ENCODE results near the gene EXOC5. TPM values are rescaled to one million over a fixed set of nuclear protein-coding genes. Genes with fewer than 3 reads are reported as not detected.
"Not testable (repeated sequence)": the region's sequence is repeated elsewhere in the genome, so short reads cannot be mapped to it uniquely, and the experiment has no call there.

EXOC5 gene
- total RNA-seq, 1 donor from 2014 or later = 88.6 TPM

- DNase-seq (ENCODE audit: low spot score) = no peak
Measured at GRCh38 chr14:57259672-57260071, 9.0 kb downstream of the EXOC5 start.

- not testable (repeated sequence) for DNase-seq (ENCODE audit: low spot score)
Measured at GRCh38 chr14:57258221-57258620, 10.5 kb downstream of the EXOC5 start.

GRCh38 chr14:57254884-57255283, 13.8 kb downstream of the EXOC5 start:
- DNase-seq (ENCODE audit: low spot score) = no peak

GRCh38 chr14:57246933-57247657, 21.6 kb downstream of the EXOC5 start:
- no peak for DNase-seq (ENCODE audit: low spot score)

- no peak for DNase-seq (ENCODE audit: low spot score)
Measured at GRCh38 chr14:57245941-57246340, 22.8 kb downstream of the EXOC5 start.

GRCh38 chr14:57244106-57244505, 24.6 kb downstream of the EXOC5 start:
- peak; percentile 8 for DNase-seq (ENCODE audit: low spot score)

- no peak for DNase-seq (ENCODE audit: low spot score)
Measured at GRCh38 chr14:57243320-57243719, 25.4 kb downstream of the EXOC5 start.

GRCh38 chr14:57240115-57240514, 28.6 kb downstream of the EXOC5 start:
- DNase-seq (ENCODE audit: low spot score) = not testable (repeated sequence)

GRCh38 chr14:57232006-57232405, 36.7 kb downstream of the EXOC5 start:
- no peak for DNase-seq (ENCODE audit: low spot score)

GRCh38 chr14:57228320-57228719, 40.4 kb downstream of the EXOC5 start:
- DNase-seq (ENCODE audit: low spot score) = not testable (repeated sequence)

GRCh38 chr14:57227083-57227482, 41.6 kb downstream of the EXOC5 start:
- no peak for DNase-seq (ENCODE audit: low spot score)

- no peak for DNase-seq (ENCODE audit: low spot score)
Measured at GRCh38 chr14:57221931-57222330, 46.8 kb downstream of the EXOC5 start.

- DNase-seq (ENCODE audit: low spot score) = no peak
Measured at GRCh38 chr14:57212919-57213318, 55.8 kb downstream of the EXOC5 start.

- peak; percentile 5 for DNase-seq (ENCODE audit: low spot score)
Measured at GRCh38 chr14:57209561-57209960, 59.1 kb downstream of the EXOC5 start.

GRCh38 chr14:57205938-57206337, 62.8 kb downstream of the EXOC5 start:
- no peak for DNase-seq (ENCODE audit: low spot score)

GRCh38 chr14:57202672-57203071, 66.0 kb downstream of the EXOC5 start:
- not testable (repeated sequence) for DNase-seq (ENCODE audit: low spot score)

- peak; percentile 3 for DNase-seq (ENCODE audit: low spot score)
Measured at GRCh38 chr14:57199921-57200320, 68.8 kb downstream of the EXOC5 start.

GRCh38 chr14:57189070-57189469, 79.6 kb downstream of the EXOC5 start:
- DNase-seq (ENCODE audit: low spot score) = peak; percentile 62

GRCh38 chr14:57182760-57183503, 85.8 kb downstream of the EXOC5 start:
- no peak for DNase-seq (ENCODE audit: low spot score)

GRCh38 chr14:57179273-57179672, 89.4 kb downstream of the EXOC5 start:
- DNase-seq (ENCODE audit: low spot score) = no peak

GRCh38 chr14:57174466-57174865, 94.2 kb downstream of the EXOC5 start:
- no peak for DNase-seq (ENCODE audit: low spot score)

- DNase-seq (ENCODE audit: low spot score) = no peak
Measured at GRCh38 chr14:57171903-57172302, 96.8 kb downstream of the EXOC5 start.

- DNase-seq (ENCODE audit: low spot score) = no peak
Measured at GRCh38 chr14:57171363-57171762, 97.3 kb downstream of the EXOC5 start.

Measured in umbilical cord (tissue), 2 donors.